SK-N-SH (cell line): ENCODE measurements around the gene PRRX2. TPM values are rescaled to one million over a fixed set of nuclear protein-coding genes. Genes with fewer than 3 reads are reported as not detected.
A peak's percentile ranks its signal among the peaks of the same experiment; 100 is the strongest.
"Not testable (repeated sequence)": the region's sequence is repeated elsewhere in the genome, so short reads cannot be mapped to it uniquely, and the experiment has no call there.

ENCODE experiments used
- CTCF ChIA-PET: fragments of 300-600, 350-600 bp; formaldehyde crosslinking; extraction: SDS; loops from one replicate; lab custom pipeline; 2021; lab: Yijun Ruan, JAX
- POLR2A ChIA-PET: fragments of 350-600 bp; sonication (Branson Sonifier 250); formaldehyde crosslinking; extraction: SDS; loops from one replicate; lab custom pipeline; 2020; ENCODE audit warnings: antibody characterized with exemption, inconsistent platforms; lab: Yijun Ruan, JAX
- DNase-seq: peaks from one replicate; pipeline ENCODE4 v3.0.0; 2012
- H2AFZ ChIP-seq: fragments of 200-600 bp; sonication (generic); 2 replicates; pipeline ENCODE4 v1.8.1; 2016; ENCODE audit warnings: antibody characterized with exemption, mild to moderate bottlenecking, low read depth
- H3F3A ChIP-seq: fragments of 200-600 bp; sonication (generic); replicated peaks from 2 replicates; pipeline ENCODE3; 2016; ENCODE audit warnings: antibody characterized with exemption, mild to moderate bottlenecking; ENCODE audit not compliant: insufficient read depth
- H3K27ac ChIP-seq, 2 experiments: fragments of 200-500 bp in 1 of 2; fragments of 200-600 bp in 1 of 2; sonication (Bioruptor generic) in 1 of 2; sonication (generic), shearing (Covaris generic) in 1 of 2; 2 replicates each; pipeline versions ENCODE4 v1.5.1 to v1.6.1; 2014 to 2016; ENCODE audit warnings: low read depth in 2 of 2, inconsistent platforms in 1 of 2, low read length in 1 of 2, mild to moderate bottlenecking in 1 of 2, mixed read lengths in 1 of 2
- H3K27me3 ChIP-seq: fragments of 200-600 bp; sonication (generic), shearing (Covaris generic); 2 replicates; pipeline ENCODE4 v1.6.1; 2016; ENCODE audit warnings: mixed run types; ENCODE audit not compliant: insufficient read depth
- H3K36me3 ChIP-seq, 2 experiments: fragments of 200-500 bp in 1 of 2; fragments of 200-600 bp in 1 of 2; sonication (Bioruptor generic) in 1 of 2; sonication (generic) in 1 of 2; replicated peaks in 1 of 2; 2 replicates each; pipeline versions ENCODE3 to v1.5.1; 2014 to 2016; ENCODE audit warnings: low read length in 1 of 2, mild to moderate bottlenecking in 1 of 2; ENCODE audit not compliant: insufficient read depth in 2 of 2, control insufficient read depth in 1 of 2
- H3K4me1 ChIP-seq, 2 experiments: fragments of 200-500 bp in 1 of 2; fragments of 200-600 bp in 1 of 2; sonication (Bioruptor generic) in 1 of 2; sonication (generic), shearing (Covaris generic) in 1 of 2; 2 replicates each; pipeline versions ENCODE4 v1.5.1 to v1.6.1; 2014 to 2016; ENCODE audit warnings: low read depth in 1 of 2, low read length in 1 of 2, mixed run types in 1 of 2; ENCODE audit not compliant: insufficient read depth in 2 of 2, control insufficient read depth in 1 of 2
- H3K4me2 ChIP-seq: fragments of 200-600 bp; sonication (generic), shearing (Covaris generic); 2 replicates; pipeline ENCODE4 v1.6.1; 2017; ENCODE audit warnings: mixed run types
- H3K4me3 ChIP-seq, 2 experiments: fragments of 200-500 bp in 1 of 2; fragments of 200-600 bp in 1 of 2; sonication (Bioruptor generic) in 1 of 2; sonication (generic), shearing (Covaris generic) in 1 of 2; 2 replicates each; pipeline versions ENCODE4 v1.5.1 to v1.8.1; 2014 to 2016; ENCODE audit warnings: low read depth in 2 of 2, inconsistent platforms in 1 of 2, low read length in 1 of 2, mild to moderate bottlenecking in 1 of 2, mixed read lengths in 1 of 2, moderate library complexity in 1 of 2
- H3K79me2 ChIP-seq: fragments of 200-600 bp; sonication (generic); 2 replicates; pipeline ENCODE4 v1.8.1; 2017; ENCODE audit warnings: mild to moderate bottlenecking; ENCODE audit not compliant: insufficient read depth
- H3K9ac ChIP-seq: fragments of 200-600 bp; sonication (generic); 2 replicates; pipeline ENCODE4 v1.6.1; 2017; ENCODE audit warnings: mixed run types
- H3K9me2 ChIP-seq: fragments of 200-600 bp; sonication (generic); 2 replicates; pipeline ENCODE4 v1.6.1; 2017; ENCODE audit warnings: mixed run types
- H3K9me3 ChIP-seq: fragments of 200-600 bp; sonication (generic); 2 replicates; pipeline ENCODE4 v1.6.1; 2017; ENCODE audit warnings: mixed run types, mild to moderate bottlenecking, moderate library complexity
- H4K20me1 ChIP-seq: fragments of 200-600 bp; sonication (generic); 2 replicates; pipeline ENCODE4 v1.6.1; 2017; ENCODE audit warnings: mild to moderate bottlenecking, mixed run types; ENCODE audit not compliant: insufficient read depth
- ELF1 ChIP-seq: IDR thresholded peaks from 2 replicates; pipeline ENCODE4 v1.4.0; 2012
- EP300 ChIP-seq, 2 experiments: IDR thresholded peaks; 2 replicates each; pipeline versions ENCODE4 v1.4.0 to v1.6.1; 2012; ENCODE audit warnings: borderline replicate concordance in 1 of 2, low read depth in 1 of 2, low read length in 1 of 2
- FOSL2 ChIP-seq: IDR thresholded peaks from 2 replicates; pipeline ENCODE4 v1.4.0; 2012; ENCODE audit warnings: low read depth, mild to moderate bottlenecking, moderate library complexity, borderline replicate concordance
- GABPA ChIP-seq: IDR thresholded peaks from 2 replicates; pipeline ENCODE4 v1.4.0; 2012; ENCODE audit warnings: low read depth, mild to moderate bottlenecking
- MAX ChIP-seq: IDR thresholded peaks from 2 replicates; pipeline ENCODE4 v1.4.0; 2012; ENCODE audit warnings: low read depth
- MXI1 ChIP-seq: IDR thresholded peaks from 2 replicates; pipeline ENCODE4 v1.6.1; 2012; ENCODE audit warnings: mild to moderate bottlenecking, low read depth, low read length, improper control_type of control experiment
- PBX3 ChIP-seq: IDR thresholded peaks from 2 replicates; pipeline ENCODE4; 2012
- RFX5 ChIP-seq: IDR thresholded peaks from 2 replicates; pipeline ENCODE4 v1.6.1; 2012; ENCODE audit warnings: mild to moderate bottlenecking, improper control_type of control experiment, low read length
- RXRA ChIP-seq: IDR thresholded peaks from 2 replicates; pipeline ENCODE4 v1.4.0; 2012; ENCODE audit warnings: low read depth, mild to moderate bottlenecking, borderline replicate concordance
- TCF12 ChIP-seq: IDR thresholded peaks from 2 replicates; pipeline ENCODE4 v1.4.0; 2012
- TEAD4 ChIP-seq: IDR thresholded peaks from 2 replicates; pipeline ENCODE4 v1.4.0; 2012; ENCODE audit warnings: mild to moderate bottlenecking, borderline replicate concordance; ENCODE audit not compliant: insufficient read depth
- USF1 ChIP-seq: IDR thresholded peaks from 2 replicates; pipeline ENCODE4 v1.4.0; 2012; ENCODE audit warnings: low read depth, borderline replicate concordance
- WGBS: methylation state at CpG from one replicate; pipeline ENCODE4 v1.1.6; 2017; ENCODE audit warnings: low lambda C conversion rate; 5-methylcytosine and 5-hydroxymethylcytosine counted together
- polyA plus RNA-seq, 3 experiments: library from polyadenylated mRNA; depleted of rRNA; stranded (reverse); fragments of >200 nt; gene quantifications; 2 replicates each; pipeline ENCODE4 v1.2.3, GENCODE V29; 2012

The PRRX2 gene
- polyA plus RNA-seq, 1 of the 3 experiments (the other 2 are of a cell fraction), result 0.84 TPM

- Histone ChIP-seq H4K20me1 (no peaks in the 10 kb centered on the region), H3F3A (no peaks in the 10 kb centered on the region), H3K4me1 (no peaks in the 10 kb centered on the region; a peak in 1 of 4 replicates), H3K4me2 (no peak overlapping the region), H3K9ac (no peak overlapping the region), H2AFZ (no peak overlapping the region)
- ChIA-PET CTCF (interaction anchor here (1.4 kb wide), 1 partner anchor 24 kb away, joined by 5 read pairs; no protein-coding TSS in a partner anchor), POLR2A (no interaction called here)
- TF ChIP-seq RXRA (no peak), TEAD4 (no peak), RFX5 (no peak)
- TF ChIP-seq, all 33 proteins: peak for 0
- DNase-seq, result no peak
- H3K9me2 ChIP-seq, result no peaks in the 10 kb centered on the region
- no peak overlapping the region for H3K4me3 ChIP-seq
- 74% methylated on average over 6 of the region's 6 CpGs for WGBS
- H3K79me2 ChIP-seq, result no peaks in the 10 kb centered on the region
- no peaks in the 10 kb centered on the region for H3K36me3 ChIP-seq
- no peak overlapping the region for H3K27ac ChIP-seq
- no peaks in the 10 kb centered on the region for H3K9me3 ChIP-seq
- H3K27me3 ChIP-seq, result no peaks in the 10 kb centered on the region
These were observed 96.5 kb downstream of the PRRX2 start for GRCh38 chr9:129761901-129762369.

- TF ChIP-seq FOSL2 (0 out of 2 replicates have a peak, but pooled peaks have one; percentile 8), TCF12 (peak; percentile 43)
- TF ChIP-seq, all 33 proteins: peak for 2; not testable (repeated sequence) for 31
- H3K4me1 ChIP-seq, H3K9me2 ChIP-seq, H3K36me3 ChIP-seq, H3K9ac ChIP-seq, H3F3A ChIP-seq, H3K27me3 ChIP-seq, POLR2A ChIA-PET, H3K4me3 ChIP-seq, H3K27ac ChIP-seq, H3K79me2 ChIP-seq, DNase-seq, H4K20me1 ChIP-seq, H3K4me2 ChIP-seq, H3K9me3 ChIP-seq, H2AFZ ChIP-seq: not testable (repeated sequence)
- WGBS, result 73% methylated on average over 13 of the region's 13 CpGs
- CTCF ChIA-PET, result interaction anchor here (1.4 to 2.4 kb wide), 3 partner anchors 25 to 36 kb away, joined by 5 to 11 read pairs (median 11); no protein-coding TSS in a partner anchor
These were observed 97.0 kb downstream of the PRRX2 start for GRCh38 chr9:129762370-129762984.

GRCh38 chr9:129762985-129763926 lies 97.8 kb downstream of the PRRX2 start:
- Histone ChIP-seq H3F3A (no peaks in the 10 kb centered on the region), H3K9me3 (no peaks in the 10 kb centered on the region), H3K9ac (no peak overlapping the region), H3K4me1 (no peaks in the 10 kb centered on the region; a peak in 1 of 4 replicates), H3K9me2 (no peaks in the 10 kb centered on the region), H3K27me3 (no peaks in the 10 kb centered on the region), H3K36me3 (no peaks in the 10 kb centered on the region), H3K27ac (no peak overlapping the region), H3K4me3 (no peak overlapping the region), H4K20me1 (no peaks in the 10 kb centered on the region), H2AFZ (no peak overlapping the region), H3K79me2 (no peaks in the 10 kb centered on the region), H3K4me2 (no peak overlapping the region)
- no peak for DNase-seq
- WGBS, result 94% methylated on average over 13 of the region's 13 CpGs
- POLR2A ChIA-PET, result no interaction called here
- CTCF ChIA-PET, result interaction anchor here (1.6 to 2.4 kb wide), 2 partner anchors 26 to 37 kb away, joined by 11 read pairs; no protein-coding TSS in a partner anchor
- TF ChIP-seq EP300 (IDR thresholded peaks at IDR 0.05; ENCODE audit: borderline replicate concordance in 1 of 2, low read depth in 1 of 2, low read length in 1 of 2), result no peak
- TF ChIP-seq USF1, result no peak
- TF ChIP-seq MAX, result no peak
- TF ChIP-seq PBX3, result no peak
- no peak for TF ChIP-seq GABPA
- TF ChIP-seq MXI1, result no peak
- TF ChIP-seq FOSL2, result no peak
- TF ChIP-seq ELF1, result no peak
- no peak for TF ChIP-seq RFX5
